Measurements from ENCODE around the gene BEND2.

- no peak for TF ChIP-seq CTCF (IDR thresholded peaks at IDR 0.05)
- TF ChIP-seq POLR2A (IDR thresholded peaks at IDR 0.05) = no peak
- no peak for TF ChIP-seq EP300 (IDR thresholded peaks at IDR 0.05)
- no peak for TF ChIP-seq POLR2AphosphoS5 (IDR thresholded peaks at IDR 0.05)
Measured at GRCh38 chrX:18170910-18171309, 49.8 kb downstream of the BEND2 start.

Data from suprapubic skin (tissue), 4 donors.